C4-2B (cell line): ENCODE results near the gene RNF125.
A peak's percentile ranks its signal among the peaks of the same experiment; 100 is the strongest.

Source experiments
- CTCF ChIP-seq: fragments of 450-650 bp; conservative IDR thresholded peaks from 2 replicates; pipeline ENCODE4 v1.5.1; 2017; ENCODE audit warnings: mild to moderate bottlenecking
- ZFX ChIP-seq: fragments of 450-650 bp; IDR thresholded peaks from 2 replicates; pipeline ENCODE4 v1.6.1; 2017

DNA sequence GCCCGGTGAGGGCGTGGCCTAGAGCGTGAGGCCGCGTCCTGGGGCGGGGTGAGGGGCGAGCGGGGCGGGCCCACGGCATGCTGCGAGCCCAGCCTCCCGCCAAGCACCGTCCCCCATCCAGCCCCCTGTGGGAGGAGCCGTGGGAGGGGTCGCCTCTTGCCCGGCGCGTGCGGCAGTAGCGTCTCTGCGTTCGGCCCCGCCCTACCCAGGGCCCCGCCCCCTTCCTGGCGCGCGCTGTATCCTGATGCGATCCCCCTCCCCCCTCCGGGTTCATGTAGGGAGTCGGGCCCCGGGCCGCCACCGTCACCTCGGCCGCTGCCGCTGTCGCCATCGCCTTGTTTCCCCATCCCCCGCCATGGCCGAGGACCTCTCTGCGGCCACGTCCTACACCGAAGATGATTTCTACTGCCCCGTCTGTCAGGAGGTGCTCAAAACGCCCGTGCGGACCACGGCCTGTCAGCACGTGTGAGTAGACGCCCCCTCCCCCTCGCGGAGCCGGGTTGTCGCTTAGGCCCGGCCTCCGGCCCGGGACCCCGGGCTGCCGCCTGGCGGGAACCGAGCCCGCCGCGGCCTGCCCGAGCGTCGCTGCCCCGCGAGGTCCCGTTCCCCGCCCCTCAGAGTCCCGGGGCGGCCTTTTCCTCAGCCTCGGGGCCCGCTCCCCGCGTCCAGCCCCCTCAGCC is 73.9 kb downstream of the RNF125 start:
- TF ChIP-seq CTCF (no peak), ZFX (peak; percentile 95)
